ENCODE data around the gene GRAMD1B.
A peak's percentile ranks its signal among the peaks of the same experiment; 100 is the strongest.

GRAMD1B gene

GRCh38 chr11:123469586-123469985 is 39.5 kb downstream of the GRAMD1B start:
- TF ChIP-seq POLR2A (IDR thresholded peaks at IDR 0.05; ENCODE audit: low read length) (no peak), GATA1 (IDR thresholded peaks at IDR 0.05; ENCODE audit: low read depth, low read length) (no peak)
- no peak for DNase-seq

- TF ChIP-seq GATA1 (IDR thresholded peaks at IDR 0.05; ENCODE audit: low read depth, low read length), result no peak
- no peak for TF ChIP-seq POLR2A (IDR thresholded peaks at IDR 0.05; ENCODE audit: low read length)
- DNase-seq, result no peak
Measured at GRCh38 chr11:123470842-123471241, 40.8 kb downstream of the GRAMD1B start.

GRCh38 chr11:123472236-123472935 is 42.3 kb downstream of the GRAMD1B start:
- TF ChIP-seq POLR2A (IDR thresholded peaks at IDR 0.05; ENCODE audit: low read length) (no peak), GATA1 (IDR thresholded peaks at IDR 0.05; ENCODE audit: low read depth, low read length) (no peak)
- DNase-seq, result no peak

- TF ChIP-seq GATA1 (IDR thresholded peaks at IDR 0.05; ENCODE audit: low read depth, low read length), result no peak
- TF ChIP-seq POLR2A (IDR thresholded peaks at IDR 0.05; ENCODE audit: low read length), result no peak
- DNase-seq, result no peak
Measured at GRCh38 chr11:123473941-123474677, 44.0 kb downstream of the GRAMD1B start.

- DNase-seq, result no peak
- TF ChIP-seq GATA1 (IDR thresholded peaks at IDR 0.05; ENCODE audit: low read depth, low read length) (no peak), POLR2A (IDR thresholded peaks at IDR 0.05; ENCODE audit: low read length) (no peak)
Measured at GRCh38 chr11:123474994-123475393, 44.9 kb downstream of the GRAMD1B start.

- no peak for TF ChIP-seq GATA1 (IDR thresholded peaks at IDR 0.05; ENCODE audit: low read depth, low read length)
- no peak for TF ChIP-seq POLR2A (IDR thresholded peaks at IDR 0.05; ENCODE audit: low read length)
- DNase-seq, result no peak
Measured at GRCh38 chr11:123475469-123475868, 45.4 kb downstream of the GRAMD1B start.

GRCh38 chr11:123477205-123477907 is 47.3 kb downstream of the GRAMD1B start:
- no peak for DNase-seq
- TF ChIP-seq GATA1 (IDR thresholded peaks at IDR 0.05; ENCODE audit: low read depth, low read length) (no peak), POLR2A (IDR thresholded peaks at IDR 0.05; ENCODE audit: low read length) (no peak)

GRCh38 chr11:123478352-123478987 is 48.4 kb downstream of the GRAMD1B start:
- peak; percentile 40 to 71 for DNase-seq
- TF ChIP-seq POLR2A (IDR thresholded peaks at IDR 0.05; ENCODE audit: low read length), result no peak
- no peak for TF ChIP-seq GATA1 (IDR thresholded peaks at IDR 0.05; ENCODE audit: low read depth, low read length)

GRCh38 chr11:123479048-123479837 is 49.2 kb downstream of the GRAMD1B start:
- TF ChIP-seq POLR2A (IDR thresholded peaks at IDR 0.05; ENCODE audit: low read length) (no peak), GATA1 (IDR thresholded peaks at IDR 0.05; ENCODE audit: low read depth, low read length) (no peak)

GRCh38 chr11:123480290-123480815 is 50.3 kb downstream of the GRAMD1B start:
- DNase-seq, result no peak
- TF ChIP-seq GATA1 (IDR thresholded peaks at IDR 0.05; ENCODE audit: low read depth, low read length) (no peak), POLR2A (IDR thresholded peaks at IDR 0.05; ENCODE audit: low read length) (no peak)

More at GRCh38 chr11:123479048-123479837, 49.2 kb downstream of the GRAMD1B start:
- no peak for DNase-seq

- no peak for DNase-seq
- TF ChIP-seq GATA1 (IDR thresholded peaks at IDR 0.05; ENCODE audit: low read depth, low read length) (no peak), POLR2A (IDR thresholded peaks at IDR 0.05; ENCODE audit: low read length) (no peak)
Measured at GRCh38 chr11:123480882-123481281, 50.8 kb downstream of the GRAMD1B start.

- TF ChIP-seq POLR2A (IDR thresholded peaks at IDR 0.05; ENCODE audit: low read length) (no peak), GATA1 (IDR thresholded peaks at IDR 0.05; ENCODE audit: low read depth, low read length) (no peak)
- no peak for DNase-seq
Measured at GRCh38 chr11:123481640-123482039, 51.6 kb downstream of the GRAMD1B start.

- TF ChIP-seq POLR2A (IDR thresholded peaks at IDR 0.05; ENCODE audit: low read length) (no peak), GATA1 (IDR thresholded peaks at IDR 0.05; ENCODE audit: low read depth, low read length) (no peak)
- DNase-seq, result no peak
Measured at GRCh38 chr11:123482218-123482617, 52.1 kb downstream of the GRAMD1B start.

Data from erythroblast (primary cell).